H9 (cell line): Measurements from ENCODE around the gene GNB3. TPM values are rescaled to one million over a fixed set of nuclear protein-coding genes. Genes with fewer than 3 reads are reported as not detected.

ENCODE experiments used
- DNase-seq: peaks from one replicate; pipeline ENCODE4 v3.0.0-alpha.2; 2017
- H2AFZ ChIP-seq: one replicate; pipeline ENCODE4 v1.6.1; 2013; ENCODE audit warnings: mild to moderate bottlenecking, low read length, control low read depth, moderate library complexity
- H2AK5ac ChIP-seq: 2 replicates; pipeline ENCODE4 v1.6.1; 2013; ENCODE audit warnings: low read length, control low read depth, mixed read lengths; ENCODE audit not compliant: insufficient read length
- H2BK120ac ChIP-seq: one replicate; pipeline ENCODE4 v1.6.1; 2013; ENCODE audit warnings: low read depth, mild to moderate bottlenecking, low read length, control low read depth, inconsistent platforms; ENCODE audit not compliant: poor library complexity, severe bottlenecking
- H2BK12ac ChIP-seq: 2 replicates; pipeline ENCODE4 v1.6.1; 2013; ENCODE audit warnings: low read length, control low read depth, mixed read lengths, low read depth; ENCODE audit not compliant: insufficient read length
- H2BK15ac ChIP-seq: 2 replicates; pipeline ENCODE4 v1.6.1; 2013; ENCODE audit warnings: low read depth, low read length, control low read depth
- H2BK20ac ChIP-seq: one replicate; pipeline ENCODE4 v1.6.1; 2013; ENCODE audit warnings: low read depth, mild to moderate bottlenecking, low read length, control low read depth, inconsistent platforms; ENCODE audit not compliant: poor library complexity, severe bottlenecking
- H2BK5ac ChIP-seq: 2 replicates; pipeline ENCODE4 v1.6.1; 2013; ENCODE audit warnings: low read length, control low read depth, mixed read lengths; ENCODE audit not compliant: insufficient read length
- H3K14ac ChIP-seq: 2 replicates; pipeline ENCODE4 v1.6.1; 2013; ENCODE audit warnings: low read length, control low read depth; ENCODE audit not compliant: insufficient read depth
- H3K18ac ChIP-seq: 2 replicates; pipeline ENCODE4 v1.6.1; 2013; ENCODE audit warnings: low read depth, mild to moderate bottlenecking, mixed read lengths, low read length, control low read depth; ENCODE audit not compliant: insufficient read length
- H3K23ac ChIP-seq: 2 replicates; pipeline ENCODE4 v1.6.1; 2013; ENCODE audit warnings: low read length, control low read depth, mixed read lengths, low read depth; ENCODE audit not compliant: insufficient read length
- H3K23me2 ChIP-seq: 2 replicates; pipeline ENCODE4 v1.6.1; 2013; ENCODE audit warnings: low read depth, mild to moderate bottlenecking, mixed read lengths, low read length, control low read depth; ENCODE audit not compliant: insufficient read length, poor library complexity, severe bottlenecking
- H3K27ac ChIP-seq: 2 replicates; pipeline ENCODE4 v1.5.1; 2013; ENCODE audit warnings: low read length, control low read depth, mixed read lengths, low read depth; ENCODE audit not compliant: insufficient read length
- H3K27me3 ChIP-seq: 2 replicates; pipeline ENCODE4 v1.6.1; 2013; ENCODE audit warnings: low read length, control low read depth, inconsistent platforms; ENCODE audit not compliant: insufficient read depth
- H3K4ac ChIP-seq: 2 replicates; pipeline ENCODE4 v1.6.1; 2013; ENCODE audit warnings: low read depth, mild to moderate bottlenecking, control low read depth, inconsistent platforms, low read length, moderate library complexity
- H3K4me1 ChIP-seq: 2 replicates; pipeline ENCODE4 v1.6.1; 2013; ENCODE audit warnings: low read length, control low read depth, inconsistent platforms; ENCODE audit not compliant: insufficient read depth
- H3K4me2 ChIP-seq: 2 replicates; pipeline ENCODE4 v1.6.1; 2013; ENCODE audit warnings: low read length, control low read depth, mixed read lengths; ENCODE audit not compliant: insufficient read length, insufficient read depth
- H3K56ac ChIP-seq: 2 replicates; pipeline ENCODE4 v1.6.1; 2013; ENCODE audit warnings: low read depth, mild to moderate bottlenecking, mixed read lengths, low read length, control low read depth; ENCODE audit not compliant: insufficient read length
- H3K79me1 ChIP-seq: 2 replicates; pipeline ENCODE4 v1.6.1; 2013; ENCODE audit warnings: low read depth, mild to moderate bottlenecking, moderate library complexity, low read length, control low read depth, inconsistent platforms; ENCODE audit not compliant: insufficient read depth, poor library complexity, severe bottlenecking
- H3K79me2 ChIP-seq: 2 replicates; pipeline ENCODE4 v1.6.1; 2013; ENCODE audit warnings: low read length, control low read depth, inconsistent platforms; ENCODE audit not compliant: insufficient read depth
- H3K9ac ChIP-seq: 2 replicates; pipeline ENCODE4 v1.6.1; 2013; ENCODE audit warnings: low read length, control low read depth, mixed read lengths; ENCODE audit not compliant: insufficient read length; ENCODE audit errors: extremely low read depth
- H3K9me3 ChIP-seq: one replicate; pipeline ENCODE4 v1.6.1; 2013; ENCODE audit warnings: low read depth, low read length, inconsistent platforms; ENCODE audit not compliant: control insufficient read depth
- H3T11ph ChIP-seq: one replicate; pipeline ENCODE4 v1.6.1; 2013; ENCODE audit warnings: mild to moderate bottlenecking, low read length, control low read depth, inconsistent platforms
- H4K20me1 ChIP-seq: one replicate; pipeline ENCODE4 v1.6.1; 2013; ENCODE audit not compliant: control insufficient read depth, insufficient read length, insufficient read depth
- H4K5ac ChIP-seq: 2 replicates; pipeline ENCODE4 v1.6.1; 2013; ENCODE audit warnings: low read depth, mild to moderate bottlenecking, mixed read lengths, low read length, control low read depth; ENCODE audit not compliant: insufficient read length
- H4K8ac ChIP-seq: replicated peaks from 2 replicates; pipeline ENCODE4 v1.6.1; 2013; ENCODE audit warnings: low read length, control low read depth, mixed read lengths, low read depth; ENCODE audit not compliant: insufficient read length
- H4K91ac ChIP-seq: 2 replicates; pipeline ENCODE4 v1.6.1; 2013; ENCODE audit warnings: low read depth, mild to moderate bottlenecking, moderate library complexity, mixed read lengths, low read length, control low read depth; ENCODE audit not compliant: insufficient read length
- H3K27ac Mint-ChIP-seq, 3 experiments: 2 replicates in 2 of 3; 3 replicates in 1 of 3; pipeline ENCODE4 v1.8.0; 2020 to 2021; ENCODE audit warnings: mixed read lengths in 3 of 3, mild to moderate bottlenecking in 1 of 3, moderate library complexity in 1 of 3
- H3K27me3 Mint-ChIP-seq: 2 replicates; pipeline ENCODE4 v1.8.0; 2021; ENCODE audit warnings: low read depth, mild to moderate bottlenecking, moderate library complexity, mixed read lengths
- H3K36me3 Mint-ChIP-seq, 3 experiments: 2 replicates in 2 of 3; 3 replicates in 1 of 3; pipeline ENCODE4 v1.8.0; 2020 to 2021; ENCODE audit warnings: low read depth in 3 of 3, mixed read lengths in 3 of 3; ENCODE audit not compliant: insufficient read depth in 1 of 3
- H3K4me1 Mint-ChIP-seq, 2 experiments: 2 replicates each; pipeline ENCODE4 v1.8.0; 2020; ENCODE audit warnings: mixed read lengths in 2 of 2
- H3K4me3 Mint-ChIP-seq, 2 experiments: 2 replicates in 1 of 2; 3 replicates in 1 of 2; pipeline ENCODE4 v1.8.0; 2020 to 2021; ENCODE audit warnings: mild to moderate bottlenecking in 2 of 2, mixed read lengths in 2 of 2, moderate library complexity in 1 of 2
- H3K9me3 Mint-ChIP-seq, 2 experiments: 2 replicates in 1 of 2; 3 replicates in 1 of 2; pipeline ENCODE4 v1.8.0; 2020; ENCODE audit warnings: mild to moderate bottlenecking in 2 of 2, mixed read lengths in 2 of 2, moderate library complexity in 1 of 2
- CTCF ChIP-seq: fragments of 200-600 bp; sonication (generic); conservative IDR thresholded peaks from 3 replicates; pipeline ENCODE4 v1.8.0; 2021; ENCODE audit warnings: antibody characterized with exemption, mild to moderate bottlenecking
- WGBS: extraction: QIAGEN DNeasy Blood & Tissue Kit; methylation state at CpG from one replicate; pipeline ENCODE4 v1.1.7; 2013; ENCODE audit warnings: missing lambda C conversion rate, low lambda C conversion rate, mixed read lengths; ENCODE audit not compliant: insufficient read length; ENCODE audit errors: extremely low coverage; 5-methylcytosine and 5-hydroxymethylcytosine counted together
- total RNA-seq: library from RNA; stranded (reverse); gene quantifications from 2 replicates; pipeline ENCODE4 v1.2.1, GENCODE V29; 2021

Gene GNB3
- total RNA-seq, 1 experiment from 2014 or later = 17.3 TPM

DNA sequence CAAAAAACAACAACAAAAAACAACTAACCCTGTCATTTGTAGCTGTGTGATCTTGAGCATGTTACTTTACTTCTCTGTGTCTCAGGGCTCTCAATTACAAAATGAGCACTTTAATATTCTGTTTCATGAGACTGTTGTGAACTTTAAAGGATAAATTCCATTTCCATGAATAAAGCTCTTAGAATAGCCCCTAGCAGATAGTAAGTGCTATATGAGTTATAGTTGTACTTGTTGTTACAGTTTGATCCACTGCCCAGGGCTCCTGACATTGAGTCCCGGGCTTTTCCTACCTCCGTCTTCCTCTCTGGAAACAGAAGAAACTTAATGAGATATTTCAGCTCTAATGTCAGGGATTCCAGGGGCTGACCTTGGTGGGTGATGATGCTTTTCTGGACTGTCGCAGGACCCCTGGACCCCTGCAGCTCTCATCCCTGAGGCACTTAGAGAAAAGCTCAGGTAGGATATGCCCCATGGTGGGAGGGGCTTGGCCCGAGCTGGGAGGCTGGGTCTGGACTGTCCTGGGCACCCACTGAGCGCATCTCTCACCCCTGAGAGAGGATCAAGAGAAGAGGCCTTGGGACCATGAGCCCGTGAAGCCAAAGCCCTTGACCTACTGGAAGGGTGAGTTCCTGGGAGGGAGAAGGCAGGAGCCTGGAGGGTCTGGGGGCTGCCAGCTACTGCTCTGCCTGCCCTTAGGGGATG, 7.4 kb upstream of the GNB3 start:
- Histone ChIP-seq H4K91ac (no peak overlapping the region), H2BK12ac (no peak overlapping the region), H2BK120ac (no peak overlapping the region), H2BK15ac (no peak overlapping the region), H3K79me1 (no peaks in the 10 kb centered on the region), H4K5ac (no peak overlapping the region), H3K79me2 (peaks cover 2% of the 10 kb centered on the region; the same call in 1 of the 2 replicates), H3K4ac (no peak overlapping the region), H2AK5ac (no peak overlapping the region), H3K9ac (no peak overlapping the region), H3K4me2 (no peak overlapping the region), H3K9me3 (no peaks in the 10 kb centered on the region), H2BK20ac (no peak overlapping the region), H3K27me3 (no peaks in the 10 kb centered on the region), H2AFZ (no peak overlapping the region), H2BK5ac (no peak overlapping the region), H3K56ac (no peak overlapping the region), H3K27ac (no peak overlapping the region), H3K4me1 (no peaks in the 10 kb centered on the region), H3K14ac (no peak overlapping the region), H3K23ac (no peak overlapping the region), H4K20me1 (peaks cover 2% of the 10 kb centered on the region), H3K23me2 (peaks cover 8% of the 10 kb centered on the region), H3K18ac (no peak overlapping the region), H3T11ph (no peak overlapping the region), H4K8ac (no peak overlapping the region)
- Mint-ChIP-seq H3K36me3 (peaks cover 40 to 76% (median 68%) of the 10 kb centered on the region in 3 experiments; a peak in 6 of 7 replicates), H3K27me3 (no peaks in the 10 kb centered on the region), H3K4me3 (no peak overlapping the region), H3K4me1 (peaks cover 6 to 16% of the 10 kb centered on the region in 2 experiments), H3K27ac (no peak overlapping the region), H3K9me3 (no peaks in the 10 kb centered on the region)
- TF ChIP-seq CTCF = no peak
- DNase-seq = no peak
- no CpG with 5 or more reads among the region's 6 CpGs for WGBS
